ENCODE measurements around the gene FLNB.
"Not testable (repeated sequence)": the region's sequence is repeated elsewhere in the genome, so short reads cannot be mapped to it uniquely, and the experiment has no call there.

The FLNB gene

GRCh38 chr3:58188921-58189451 is 180.8 kb downstream of the FLNB start:
- no peak for DNase-seq

- no peak for DNase-seq
Measured at GRCh38 chr3:58189691-58190090, 181.5 kb downstream of the FLNB start.

DNA sequence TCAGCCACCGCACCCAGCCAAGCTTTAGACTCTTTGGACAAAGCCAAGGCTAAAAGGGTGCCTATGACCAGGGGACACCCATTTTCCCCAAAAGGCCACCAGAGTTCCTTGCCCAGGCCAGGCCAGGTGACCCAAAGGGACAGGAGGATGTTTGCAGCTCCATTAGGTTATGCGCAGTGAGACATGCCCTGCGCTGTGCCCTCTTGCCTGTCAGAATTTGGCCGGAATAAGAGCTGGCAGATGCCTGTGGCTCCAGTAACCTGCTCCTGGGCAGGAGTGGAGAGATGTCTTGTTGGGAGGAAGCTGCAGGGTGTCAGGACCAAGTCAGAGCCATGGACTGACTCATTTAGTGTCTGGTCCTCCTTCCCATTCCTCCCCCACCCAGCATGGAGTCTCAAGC is 182.1 kb downstream of the FLNB start:
- DNase-seq = no peak

DNA sequence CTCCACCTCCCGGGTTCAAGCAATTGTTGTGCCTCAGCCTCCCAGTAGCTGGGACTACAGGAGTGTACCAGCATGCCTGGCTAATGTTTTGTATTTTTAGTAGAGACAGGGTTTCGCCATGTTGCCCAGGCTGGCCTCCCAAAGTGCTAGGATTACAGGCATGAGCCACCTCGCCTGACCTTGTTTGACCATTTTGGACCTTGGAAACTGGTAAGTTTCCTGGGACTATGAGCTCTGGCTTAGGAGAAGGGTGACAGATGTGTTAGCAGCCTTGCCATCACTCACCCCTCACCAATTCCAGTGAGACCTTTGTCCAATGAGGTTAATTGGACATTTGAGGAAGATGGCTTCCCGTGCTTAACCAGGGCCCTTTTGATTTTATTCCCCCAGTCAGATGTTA is 182.7 kb downstream of the FLNB start:
- DNase-seq = no peak

GRCh38 chr3:58191361-58191991 is 183.3 kb downstream of the FLNB start:
- DNase-seq = no peak

GRCh38 chr3:58192069-58192468 is 183.8 kb downstream of the FLNB start:
- no peak for DNase-seq

GRCh38 chr3:58193682-58194407 is 185.6 kb downstream of the FLNB start:
- no peak for DNase-seq

DNA sequence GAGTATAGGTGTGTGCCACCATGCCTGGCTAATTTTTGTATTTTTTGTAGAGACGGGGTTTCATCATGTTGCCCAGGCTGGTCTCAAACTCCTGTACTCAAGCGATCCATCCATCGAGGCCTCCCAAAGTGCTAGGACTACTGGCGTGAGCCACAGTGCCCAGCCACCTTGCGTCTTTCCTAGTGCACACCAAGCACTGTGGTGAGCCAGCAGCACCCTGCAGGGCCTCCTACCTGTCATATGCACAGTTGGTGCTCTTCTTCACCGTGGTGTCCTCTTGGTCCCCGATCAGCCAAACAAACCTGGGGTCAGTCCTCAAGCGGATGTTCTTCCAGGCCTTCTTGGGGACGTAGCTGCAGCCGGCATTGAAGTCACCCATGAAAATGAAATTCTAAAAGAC is 189.4 kb downstream of the FLNB start:
- DNase-seq = no peak

DNA sequence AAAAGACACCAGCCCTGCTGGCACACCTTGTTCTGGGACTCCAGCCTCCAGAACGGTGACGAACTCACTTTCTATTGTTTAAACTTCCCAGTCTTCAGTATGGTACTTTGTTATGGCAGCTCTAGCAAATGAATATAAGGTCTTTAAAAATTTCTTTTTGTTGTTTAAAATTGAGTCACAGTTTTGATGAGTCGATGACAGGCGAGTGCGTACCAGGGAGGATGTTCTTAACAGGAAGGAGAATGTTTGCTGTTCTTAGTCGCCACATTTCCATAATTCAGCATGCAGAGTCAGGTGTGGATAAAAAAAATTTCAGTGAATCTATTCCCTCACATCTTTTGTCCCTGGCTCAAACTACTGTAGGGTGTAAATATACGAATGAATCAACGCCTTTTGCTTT is 190.1 kb downstream of the FLNB start:
- no peak for DNase-seq

GRCh38 chr3:58198804-58199203 is 190.6 kb downstream of the FLNB start:
- DNase-seq = no peak

DNA sequence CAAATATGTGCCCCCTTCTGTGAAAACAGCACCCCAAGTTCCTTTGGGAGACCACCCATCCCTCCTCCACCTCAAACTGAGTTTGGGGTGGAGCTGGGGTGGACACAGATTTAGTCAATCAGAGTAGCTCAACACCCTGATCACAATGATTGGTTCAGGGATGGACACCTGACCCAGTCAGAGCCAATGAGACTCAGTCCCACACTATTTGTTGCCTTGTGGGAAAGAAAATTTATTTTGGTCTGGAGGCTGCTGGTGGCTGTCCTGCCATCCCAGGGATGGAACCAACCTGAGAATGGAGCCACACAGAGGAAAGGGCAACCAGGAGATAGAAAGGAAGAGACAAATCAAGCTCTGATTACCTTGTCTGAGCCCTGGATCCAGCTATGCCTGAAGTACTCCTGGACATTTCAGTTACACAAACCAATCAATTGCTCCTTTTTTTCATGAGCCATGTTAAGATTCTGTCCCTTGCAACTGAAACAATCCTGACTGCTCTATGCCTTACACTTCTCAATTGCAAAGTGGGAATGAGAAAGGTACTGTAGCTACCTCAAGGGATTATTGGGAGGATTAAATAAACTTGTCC is 192.0 kb downstream of the FLNB start:
- DNase-seq = no peak

- DNase-seq = no peak
Measured at GRCh38 chr3:58200846-58201355, 192.7 kb downstream of the FLNB start.

DNA sequence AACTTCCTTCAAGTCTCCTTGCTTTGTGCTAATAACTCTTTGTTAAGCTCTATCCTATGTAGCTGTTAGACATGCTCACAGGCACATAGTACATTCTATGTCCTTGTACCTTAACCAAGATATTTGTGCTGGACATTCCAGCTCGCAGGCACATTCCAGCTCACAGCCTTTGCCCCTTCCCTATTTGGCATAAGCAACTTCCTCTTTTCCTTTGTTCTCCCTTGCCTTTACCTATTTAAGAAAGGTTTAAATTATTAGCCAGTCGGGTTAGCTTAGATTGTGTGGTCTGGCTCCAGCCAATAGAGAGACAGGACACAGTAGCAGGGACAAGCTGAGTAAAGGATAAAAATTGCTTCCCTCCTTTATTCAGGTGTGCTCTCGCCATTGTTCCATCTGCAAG is 193.2 kb downstream of the FLNB start:
- not testable (repeated sequence) for DNase-seq

GRCh38 chr3:58202917-58203360 is 194.7 kb downstream of the FLNB start:
- DNase-seq = no peak

GRCh38 chr3:58203541-58203940 is 195.3 kb downstream of the FLNB start:
- no peak for DNase-seq

DNA sequence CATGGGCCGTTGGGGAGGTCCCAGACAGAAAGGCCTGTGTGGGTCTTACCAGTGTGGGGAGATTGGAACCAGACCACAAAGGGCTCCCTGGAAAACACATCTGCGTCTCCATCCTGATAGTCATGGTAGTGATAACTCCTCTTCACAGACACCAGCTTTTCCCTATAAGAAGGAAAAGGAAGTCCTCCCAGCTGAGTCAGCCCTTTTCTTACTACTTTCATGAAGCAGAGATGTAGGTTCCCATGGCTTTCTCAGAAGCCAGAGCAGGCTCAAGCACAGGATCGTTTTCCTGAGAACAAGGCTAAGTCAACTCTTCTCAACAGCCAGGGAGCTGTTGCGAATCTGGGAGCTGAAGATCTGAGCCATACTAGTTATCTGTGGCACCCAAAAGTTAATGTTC is 196.5 kb downstream of the FLNB start:
- DNase-seq = no peak

GRCh38 chr3:58205981-58206380 is 197.8 kb downstream of the FLNB start:
- no peak for DNase-seq

DNA sequence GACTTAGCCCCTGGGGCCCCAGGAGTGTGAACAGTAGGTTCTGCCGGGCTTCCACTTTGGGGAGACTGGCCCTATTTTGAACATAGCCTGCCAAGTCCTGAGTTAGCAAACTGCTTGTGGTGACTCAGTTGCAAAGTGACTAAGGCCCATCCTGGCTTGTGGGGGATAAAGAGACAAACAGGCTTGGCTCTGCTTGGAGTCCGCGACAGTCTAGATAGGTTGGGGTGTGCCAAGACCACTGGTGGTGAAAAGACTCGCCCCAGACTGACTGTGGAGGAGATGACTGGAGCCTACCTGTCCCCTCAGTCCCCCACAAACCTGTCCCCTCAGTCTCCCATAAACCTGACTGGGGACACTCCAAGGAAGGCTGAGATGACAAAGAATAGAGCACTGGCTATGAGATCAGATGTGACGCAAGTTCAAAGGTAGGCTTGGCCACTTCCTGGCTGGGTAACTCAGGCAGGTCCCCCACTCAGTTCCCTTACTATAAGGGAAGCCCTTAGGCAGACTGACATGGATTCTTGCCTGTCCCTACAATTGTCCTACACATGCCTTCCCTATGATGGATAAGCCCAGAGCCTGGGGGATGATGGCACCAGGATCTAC is 198.3 kb downstream of the FLNB start:
- DNase-seq = peak; percentile 51

- DNase-seq = no peak
Measured at GRCh38 chr3:58207954-58208353, 199.7 kb downstream of the FLNB start.

- no peak for DNase-seq
Measured at GRCh38 chr3:58209933-58210332, 201.7 kb downstream of the FLNB start.

DNA sequence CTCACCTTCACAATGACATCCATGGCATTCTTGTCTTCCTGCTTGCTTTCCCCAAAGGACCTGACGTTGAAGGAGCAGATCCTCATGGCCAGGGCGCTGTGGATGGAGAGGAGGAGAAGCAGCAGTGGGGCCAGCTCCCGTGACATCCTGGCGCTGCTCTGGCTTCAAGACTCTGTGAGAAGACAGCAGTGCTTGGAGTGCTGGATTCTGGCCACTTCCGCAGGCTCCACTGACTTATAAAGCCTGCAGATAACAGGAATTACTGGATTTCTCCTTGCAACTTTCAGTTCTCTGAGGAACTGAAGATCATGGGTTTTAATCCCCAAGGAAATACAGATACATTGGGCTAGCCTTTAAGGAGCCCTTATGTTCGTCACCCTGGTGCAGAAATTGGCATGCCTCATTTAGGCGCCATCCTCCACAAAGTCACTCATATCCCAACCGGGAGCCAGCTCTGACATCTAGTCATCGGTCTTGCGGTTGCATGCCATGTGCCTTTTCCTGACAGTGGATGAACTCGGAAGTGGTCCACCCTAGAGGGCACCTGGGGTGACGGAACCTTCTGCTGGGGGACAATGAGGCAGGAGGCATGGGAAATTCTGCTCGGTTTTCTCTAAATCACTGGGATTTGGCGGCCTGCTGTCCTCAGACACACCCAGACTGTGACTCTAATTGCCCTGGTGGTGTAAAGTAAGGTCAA is 202.7 kb downstream of the FLNB start, which contains the start of gene DNASE1L3:
TSS of gene DNASE1L3 (minus strand) at position 212 of the 700 bp plus-strand sequence. CDS start at position 146, 66 bp downstream.
- no peak for DNase-seq
